ENCODE results near the gene IRAG1.

- TF ChIP-seq, protein P1, sequence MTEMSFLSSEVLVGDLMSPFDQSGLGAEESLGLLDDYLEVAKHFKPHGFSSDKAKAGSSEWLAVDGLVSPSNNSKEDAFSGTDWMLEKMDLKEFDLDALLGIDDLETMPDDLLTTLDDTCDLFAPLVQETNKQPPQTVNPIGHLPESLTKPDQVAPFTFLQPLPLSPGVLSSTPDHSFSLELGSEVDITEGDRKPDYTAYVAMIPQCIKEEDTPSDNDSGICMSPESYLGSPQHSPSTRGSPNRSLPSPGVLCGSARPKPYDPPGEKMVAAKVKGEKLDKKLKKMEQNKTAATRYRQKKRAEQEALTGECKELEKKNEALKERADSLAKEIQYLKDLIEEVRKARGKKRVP (CRISPR knock-in tag; IDR thresholded peaks at IDR 0.05), result no peak
- TF ChIP-seq, protein P2, sequence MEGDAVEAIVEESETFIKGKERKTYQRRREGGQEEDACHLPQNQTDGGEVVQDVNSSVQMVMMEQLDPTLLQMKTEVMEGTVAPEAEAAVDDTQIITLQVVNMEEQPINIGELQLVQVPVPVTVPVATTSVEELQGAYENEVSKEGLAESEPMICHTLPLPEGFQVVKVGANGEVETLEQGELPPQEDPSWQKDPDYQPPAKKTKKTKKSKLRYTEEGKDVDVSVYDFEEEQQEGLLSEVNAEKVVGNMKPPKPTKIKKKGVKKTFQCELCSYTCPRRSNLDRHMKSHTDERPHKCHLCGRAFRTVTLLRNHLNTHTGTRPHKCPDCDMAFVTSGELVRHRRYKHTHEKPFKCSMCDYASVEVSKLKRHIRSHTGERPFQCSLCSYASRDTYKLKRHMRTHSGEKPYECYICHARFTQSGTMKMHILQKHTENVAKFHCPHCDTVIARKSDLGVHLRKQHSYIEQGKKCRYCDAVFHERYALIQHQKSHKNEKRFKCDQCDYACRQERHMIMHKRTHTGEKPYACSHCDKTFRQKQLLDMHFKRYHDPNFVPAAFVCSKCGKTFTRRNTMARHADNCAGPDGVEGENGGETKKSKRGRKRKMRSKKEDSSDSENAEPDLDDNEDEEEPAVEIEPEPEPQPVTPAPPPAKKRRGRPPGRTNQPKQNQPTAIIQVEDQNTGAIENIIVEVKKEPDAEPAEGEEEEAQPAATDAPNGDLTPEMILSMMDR (CRISPR knock-in tag; IDR thresholded peaks at IDR 0.05), result no peak
Observed at GRCh38 chr11:10695833-10696232, 2.3 kb upstream of the IRAG1 start.
